NCI-H146 treated with DMSO at 0.1 percent for 48 hours (cell line): ENCODE results near the gene CABLES1.
"Not testable (repeated sequence)": the region's sequence is repeated elsewhere in the genome, so short reads cannot be mapped to it uniquely, and the experiment has no call there.

Source experiments
- DNase-seq: peaks from one replicate; lab custom pipeline; 2025; ENCODE audit not compliant: unreplicated experiment; lab: John Stamatoyannopoulos, UW

The CABLES1 gene

GRCh38 chr18:23109163-23109562, 26.1 kb upstream of the CABLES1 start:
- not testable (repeated sequence) for DNase-seq

DNA sequence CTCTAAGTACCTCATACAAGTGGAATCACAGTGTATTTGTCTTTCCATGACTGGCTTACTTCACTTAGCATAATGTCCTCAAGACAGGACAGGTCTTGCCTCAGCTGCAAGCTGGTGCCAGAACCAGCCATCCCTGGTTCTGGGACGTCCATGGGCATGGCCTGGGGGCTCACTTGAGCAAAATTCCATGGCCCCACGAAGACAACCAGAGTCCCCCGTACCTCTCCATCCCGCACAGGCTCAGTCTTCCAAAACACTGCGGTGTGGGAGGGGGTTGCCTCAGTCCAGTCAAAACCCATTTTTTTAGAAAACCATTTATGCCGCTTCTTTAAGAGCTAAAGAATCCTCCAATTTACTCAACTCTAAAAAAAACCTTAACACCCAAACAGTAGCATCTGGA, 21.7 kb upstream of the CABLES1 start:
- no peak for DNase-seq

DNA sequence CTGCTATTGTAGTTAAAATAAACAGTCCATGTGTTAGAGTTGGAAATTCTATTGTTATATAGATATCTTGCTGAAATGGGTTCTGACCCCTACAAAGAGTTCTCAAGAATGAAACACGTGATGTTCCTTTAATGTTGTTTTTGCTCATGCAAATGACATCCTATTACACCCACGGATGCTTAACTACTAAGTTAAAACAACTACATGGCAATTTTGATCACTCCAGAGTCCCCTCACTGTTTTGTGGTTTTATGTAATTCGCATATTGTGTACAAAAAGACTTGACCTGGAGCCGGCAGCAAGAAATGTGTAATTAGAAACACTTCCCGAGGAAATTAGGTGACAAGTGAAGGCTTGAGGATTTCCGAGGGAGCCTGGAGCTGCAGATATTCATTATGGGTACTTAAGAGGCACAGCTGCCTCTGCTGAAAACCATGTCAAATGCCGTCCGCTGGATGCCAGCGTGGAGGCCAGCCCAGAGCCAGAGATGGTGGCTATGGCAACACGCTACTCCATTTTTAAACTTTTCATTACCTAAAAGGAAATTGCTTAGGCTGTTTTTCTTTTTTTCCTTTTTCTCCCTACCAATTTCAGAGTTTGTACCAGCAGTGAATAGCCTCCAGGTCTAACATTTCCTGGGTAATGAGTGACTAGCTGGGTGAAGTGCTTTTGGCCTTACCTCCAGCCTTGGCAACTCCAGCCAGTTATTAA, 21.0 kb upstream of the CABLES1 start:
- DNase-seq: no peak

GRCh38 chr18:23114911-23115310, 20.4 kb upstream of the CABLES1 start:
- no peak for DNase-seq

GRCh38 chr18:23115683-23116096, 19.6 kb upstream of the CABLES1 start:
- DNase-seq: no peak

DNA sequence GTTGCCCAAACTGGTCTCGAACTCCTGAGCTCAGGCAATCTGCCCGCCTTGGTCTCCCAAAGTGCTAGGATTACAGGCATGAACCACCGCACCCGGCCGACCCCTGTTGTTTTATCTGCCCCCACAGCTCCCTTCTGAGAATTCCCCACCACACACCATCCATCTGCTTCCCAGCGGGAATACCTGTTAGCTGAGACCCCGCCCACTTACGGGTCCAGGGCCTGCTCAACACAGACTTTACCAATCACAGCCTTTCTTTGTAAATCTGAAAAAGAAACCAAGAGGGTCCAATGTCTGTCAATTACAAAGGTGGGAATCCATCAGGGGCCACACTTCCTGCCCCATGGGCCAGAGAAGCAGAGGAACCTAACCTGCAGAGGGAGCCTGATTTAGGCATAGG, 14.2 kb upstream of the CABLES1 start:
- no peak for DNase-seq

DNA sequence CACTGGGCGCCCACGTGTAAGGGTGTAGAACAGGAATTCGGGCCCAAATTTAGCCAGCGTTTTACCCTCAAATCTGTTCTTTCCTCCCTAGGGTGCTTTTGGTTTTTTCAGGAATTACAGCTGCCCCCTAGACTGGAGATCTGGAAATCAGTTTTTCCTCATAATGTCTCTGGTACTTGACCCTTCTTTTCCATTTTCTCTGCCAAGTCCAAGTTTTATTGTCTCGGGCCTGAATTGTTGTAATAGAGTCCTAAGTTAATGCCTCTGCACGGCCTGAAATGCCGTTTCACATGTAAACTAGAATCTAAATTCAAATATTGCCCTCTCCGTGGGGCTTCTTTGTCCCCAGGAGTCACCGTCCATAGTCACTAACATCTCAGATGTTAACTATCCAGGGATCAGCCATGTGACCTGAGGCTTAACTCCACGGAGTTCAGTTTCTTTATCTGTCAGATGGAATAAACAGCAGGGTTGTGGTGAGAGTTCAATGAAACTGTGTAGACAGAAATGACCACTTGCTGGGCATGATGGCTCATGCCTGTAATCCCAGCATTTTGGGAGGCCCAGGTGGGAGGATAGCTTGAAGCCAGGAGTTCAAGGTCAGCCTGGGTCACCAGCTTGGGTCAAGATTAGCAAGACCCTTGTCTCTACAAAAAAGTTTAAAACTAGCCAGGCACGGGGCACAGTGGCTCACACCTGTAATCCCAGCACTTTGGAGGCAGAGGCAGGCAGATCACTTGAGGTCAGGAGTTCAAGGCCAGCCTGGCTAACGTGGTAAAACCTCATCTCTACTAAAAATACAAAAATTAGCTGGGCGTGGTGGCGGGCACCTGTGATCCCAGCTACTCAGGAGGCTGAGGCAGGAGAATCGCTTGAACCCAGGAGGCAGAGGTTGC, 12.7 kb upstream of the CABLES1 start:
- peak; percentile 44 for DNase-seq

DNA sequence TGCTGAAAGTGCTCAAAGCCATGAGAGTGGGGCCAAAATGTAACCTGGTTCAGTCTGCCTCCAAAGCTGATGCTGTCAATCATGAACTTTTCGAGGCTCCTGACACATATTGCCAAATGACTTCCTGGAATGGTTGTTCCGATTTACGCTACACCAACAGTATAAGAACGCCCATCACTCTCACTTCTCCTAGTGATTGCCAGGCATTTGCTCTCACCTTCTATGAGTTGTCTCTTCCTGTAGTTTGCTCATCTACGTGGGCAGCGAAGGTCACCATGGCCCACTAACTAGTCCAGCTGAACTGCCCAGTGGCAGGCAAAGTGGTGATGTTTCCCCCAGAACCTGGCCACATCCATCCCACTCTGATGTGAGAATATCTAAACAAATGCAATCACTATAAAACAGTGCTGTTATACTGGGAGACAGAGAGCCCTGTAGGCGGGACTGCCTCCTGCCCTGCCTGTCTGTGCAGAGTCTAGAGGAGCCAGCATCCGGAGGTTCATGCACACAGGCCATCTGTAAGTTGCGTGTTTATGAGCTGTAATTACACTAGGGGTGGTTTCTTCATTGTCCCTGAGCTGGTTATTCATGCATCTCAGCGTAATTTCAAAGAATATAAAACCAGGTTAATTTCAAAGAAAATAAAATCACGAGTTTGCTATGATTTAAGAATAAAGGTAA, 8.8 kb upstream of the CABLES1 start:
- DNase-seq: peak; percentile 42

DNA sequence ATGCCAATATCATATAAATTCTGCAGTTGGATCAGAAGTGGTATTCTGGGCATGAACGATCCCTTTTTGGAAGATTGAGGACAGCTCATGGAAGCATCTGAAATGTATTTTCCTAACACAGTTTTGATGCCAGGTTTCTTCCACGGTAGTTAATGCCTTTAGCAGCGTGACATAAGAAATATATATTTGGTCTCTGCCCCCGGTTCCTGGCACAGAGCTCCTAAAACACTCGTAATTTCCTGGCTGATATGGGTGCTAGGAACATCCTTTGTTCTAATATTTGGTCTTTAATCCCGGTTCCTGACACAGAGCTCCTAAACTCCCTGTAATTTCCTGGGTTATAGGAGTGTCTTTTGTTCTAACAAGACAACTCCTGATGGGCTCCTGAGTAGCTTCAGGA, 8.2 kb upstream of the CABLES1 start:
- no peak for DNase-seq

- no peak for DNase-seq
Observed at GRCh38 chr18:23129355-23130002, 5.8 kb upstream of the CABLES1 start.

DNA sequence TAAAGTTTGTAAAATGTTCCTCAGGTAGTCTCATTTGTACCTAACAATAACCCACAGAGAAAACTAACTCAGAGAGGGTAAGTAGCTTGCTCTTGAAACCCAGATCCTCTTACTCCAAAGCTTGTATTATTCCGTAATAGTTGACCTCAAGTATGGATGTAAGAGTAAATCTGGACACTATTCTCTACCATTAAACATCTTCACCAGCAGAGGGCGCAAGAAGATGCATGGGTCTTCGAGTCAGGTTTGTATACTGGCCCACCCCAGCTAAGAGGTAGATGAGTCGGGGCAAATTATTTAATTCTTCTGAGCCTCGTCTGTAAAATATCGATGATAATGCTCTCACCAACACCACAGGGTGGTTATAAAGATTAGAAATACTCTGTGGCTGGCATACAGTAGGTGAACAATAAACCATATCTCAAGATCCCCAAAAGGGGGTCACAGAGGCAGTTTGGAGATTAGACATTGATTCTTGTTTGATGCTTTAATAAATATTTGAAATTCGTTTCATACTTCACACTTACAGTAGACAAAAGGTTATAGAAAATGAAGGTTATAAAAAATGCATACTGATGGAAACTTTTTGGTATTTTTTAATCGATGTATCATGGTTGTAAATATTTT, 3.5 kb upstream of the CABLES1 start:
- DNase-seq: peak; percentile 77

- DNase-seq: peak; percentile 98
Observed at GRCh38 chr18:23133860-23134779, 1.2 kb upstream of the CABLES1 start.

- peak; percentile 28 for DNase-seq
Observed at GRCh38 chr18:23135550-23136325, 453 bp downstream of the CABLES1 start.

DNA sequence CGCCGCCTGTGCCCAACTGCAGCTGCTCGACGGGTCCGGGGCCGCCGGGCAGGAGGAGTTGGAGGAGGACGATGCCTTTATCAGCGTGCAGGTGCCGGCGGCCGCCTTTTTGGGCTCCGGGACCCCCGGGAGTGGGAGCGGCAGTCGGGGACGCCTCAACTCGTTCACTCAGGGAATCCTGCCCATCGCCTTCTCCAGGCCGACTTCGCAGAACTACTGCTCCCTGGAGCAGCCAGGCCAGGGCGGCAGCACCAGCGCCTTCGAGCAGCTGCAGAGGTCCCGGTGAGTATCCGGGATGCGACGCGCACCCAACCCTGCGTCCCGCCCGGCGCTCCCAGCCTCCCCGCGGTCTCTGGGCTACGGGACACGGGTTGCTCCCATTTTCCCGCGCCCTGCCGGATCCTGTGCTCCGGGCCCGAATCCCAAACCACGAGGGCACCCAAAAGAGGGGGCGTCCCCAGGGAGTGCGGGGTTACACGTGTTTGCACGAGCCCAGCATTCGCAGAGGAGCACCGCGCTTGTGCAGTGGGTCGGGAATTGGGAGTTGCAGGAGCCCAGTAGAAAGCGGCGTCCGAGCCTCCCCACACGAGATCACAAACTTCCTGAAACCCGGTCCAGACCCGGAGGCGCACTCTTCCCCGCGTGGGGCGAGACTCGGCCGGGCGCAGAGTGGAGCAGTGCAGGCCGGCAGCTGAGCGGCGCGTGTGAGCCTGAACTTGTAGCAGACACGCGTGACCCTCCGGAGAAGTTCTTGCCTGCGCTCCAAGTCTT, 1.2 kb downstream of the CABLES1 start:
- DNase-seq: peak; percentile 37

DNA sequence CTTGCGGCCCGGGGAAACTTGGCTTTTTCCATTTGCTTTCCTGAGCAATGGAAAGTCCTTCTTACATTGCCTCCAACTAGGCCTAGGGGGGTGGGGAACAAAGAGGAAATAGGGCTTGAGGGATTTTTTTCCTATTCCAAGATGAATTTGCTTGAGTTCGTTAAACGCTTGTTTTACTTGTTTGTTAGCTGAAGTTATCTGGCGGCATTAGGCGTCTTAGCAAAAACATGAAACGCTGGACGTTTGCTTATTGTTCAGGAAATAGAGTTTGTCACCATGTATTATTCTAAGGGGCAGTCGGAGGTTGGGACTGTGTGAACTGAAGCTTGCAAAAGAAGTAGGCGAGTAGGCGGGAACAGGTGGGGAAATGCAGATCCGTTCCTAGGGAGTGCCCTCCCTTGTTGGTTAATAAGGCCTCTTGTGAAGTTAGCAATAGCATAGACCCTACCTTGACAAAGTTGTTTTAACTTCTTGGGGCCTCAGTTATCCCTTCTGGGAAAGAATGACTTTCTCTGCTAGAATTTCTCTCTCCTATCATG, 1.9 kb downstream of the CABLES1 start:
- DNase-seq: no peak

DNA sequence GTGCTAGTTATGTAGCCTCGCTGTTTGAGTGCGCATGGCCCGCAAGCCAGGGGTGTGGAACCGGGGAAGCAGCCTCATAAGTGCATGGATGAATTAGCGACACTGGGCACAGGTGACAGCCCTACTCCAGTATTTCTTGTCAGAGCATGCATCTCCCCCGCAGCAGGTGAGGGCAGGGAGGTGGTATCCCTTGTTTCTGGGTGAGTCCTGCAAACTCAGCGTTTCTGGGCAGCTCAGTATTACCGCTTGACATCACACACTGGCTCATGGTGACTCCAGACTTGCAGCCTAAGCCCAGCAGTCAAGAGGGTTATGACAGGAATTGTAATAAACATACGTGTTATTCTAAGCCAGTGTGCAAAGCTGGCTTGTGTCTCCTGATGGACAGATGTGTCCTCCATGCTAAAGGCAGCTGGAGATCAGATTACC, 2.5 kb downstream of the CABLES1 start:
- no peak for DNase-seq

GRCh38 chr18:23138471-23138870, 3.2 kb downstream of the CABLES1 start:
- DNase-seq: no peak
